ENCODE data around the gene MTRFR.

Gene MTRFR

GRCh38 chr12:123264642-123265041 is 31.4 kb downstream of the MTRFR start:
- H3K36me3 ChIP-seq (replicated peaks; ENCODE audit: low read depth, low read length): peaks cover 6% of the 10 kb centered on the region
- peaks cover 9% of the 10 kb centered on the region for H3K79me2 ChIP-seq (ENCODE audit: low read length)
- H3K27me3 ChIP-seq (ENCODE audit: low read depth, low read length): no peaks in the 10 kb centered on the region
- H4K20me1 ChIP-seq (ENCODE audit: insufficient read depth, low read length): no peaks in the 10 kb centered on the region
- H3K9ac ChIP-seq (ENCODE audit: low read length): no peak overlapping the region
- H3K9me3 ChIP-seq (ENCODE audit: insufficient read depth, low read length): no peaks in the 10 kb centered on the region
- H3K4me2 ChIP-seq (ENCODE audit: low read length): no peak overlapping the region
- no peak for TF ChIP-seq EZH2phosphoT487 (IDR thresholded peaks at IDR 0.05; ENCODE audit: low read depth)
- TF ChIP-seq, protein P1, sequence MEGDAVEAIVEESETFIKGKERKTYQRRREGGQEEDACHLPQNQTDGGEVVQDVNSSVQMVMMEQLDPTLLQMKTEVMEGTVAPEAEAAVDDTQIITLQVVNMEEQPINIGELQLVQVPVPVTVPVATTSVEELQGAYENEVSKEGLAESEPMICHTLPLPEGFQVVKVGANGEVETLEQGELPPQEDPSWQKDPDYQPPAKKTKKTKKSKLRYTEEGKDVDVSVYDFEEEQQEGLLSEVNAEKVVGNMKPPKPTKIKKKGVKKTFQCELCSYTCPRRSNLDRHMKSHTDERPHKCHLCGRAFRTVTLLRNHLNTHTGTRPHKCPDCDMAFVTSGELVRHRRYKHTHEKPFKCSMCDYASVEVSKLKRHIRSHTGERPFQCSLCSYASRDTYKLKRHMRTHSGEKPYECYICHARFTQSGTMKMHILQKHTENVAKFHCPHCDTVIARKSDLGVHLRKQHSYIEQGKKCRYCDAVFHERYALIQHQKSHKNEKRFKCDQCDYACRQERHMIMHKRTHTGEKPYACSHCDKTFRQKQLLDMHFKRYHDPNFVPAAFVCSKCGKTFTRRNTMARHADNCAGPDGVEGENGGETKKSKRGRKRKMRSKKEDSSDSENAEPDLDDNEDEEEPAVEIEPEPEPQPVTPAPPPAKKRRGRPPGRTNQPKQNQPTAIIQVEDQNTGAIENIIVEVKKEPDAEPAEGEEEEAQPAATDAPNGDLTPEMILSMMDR (IDR thresholded peaks at IDR 0.05; ENCODE audit: low read depth, low read length): peak; percentile 51
- H3K4me3 ChIP-seq (ENCODE audit: low read length): no peak overlapping the region
- H3K4me1 ChIP-seq (ENCODE audit: low read length): no peaks in the 10 kb centered on the region; the same call in 1 of the 2 replicates
- H3K27ac ChIP-seq (ENCODE audit: low read length): no peak overlapping the region
- H2AFZ ChIP-seq (ENCODE audit: low read depth, low read length): no peak overlapping the region

DNA sequence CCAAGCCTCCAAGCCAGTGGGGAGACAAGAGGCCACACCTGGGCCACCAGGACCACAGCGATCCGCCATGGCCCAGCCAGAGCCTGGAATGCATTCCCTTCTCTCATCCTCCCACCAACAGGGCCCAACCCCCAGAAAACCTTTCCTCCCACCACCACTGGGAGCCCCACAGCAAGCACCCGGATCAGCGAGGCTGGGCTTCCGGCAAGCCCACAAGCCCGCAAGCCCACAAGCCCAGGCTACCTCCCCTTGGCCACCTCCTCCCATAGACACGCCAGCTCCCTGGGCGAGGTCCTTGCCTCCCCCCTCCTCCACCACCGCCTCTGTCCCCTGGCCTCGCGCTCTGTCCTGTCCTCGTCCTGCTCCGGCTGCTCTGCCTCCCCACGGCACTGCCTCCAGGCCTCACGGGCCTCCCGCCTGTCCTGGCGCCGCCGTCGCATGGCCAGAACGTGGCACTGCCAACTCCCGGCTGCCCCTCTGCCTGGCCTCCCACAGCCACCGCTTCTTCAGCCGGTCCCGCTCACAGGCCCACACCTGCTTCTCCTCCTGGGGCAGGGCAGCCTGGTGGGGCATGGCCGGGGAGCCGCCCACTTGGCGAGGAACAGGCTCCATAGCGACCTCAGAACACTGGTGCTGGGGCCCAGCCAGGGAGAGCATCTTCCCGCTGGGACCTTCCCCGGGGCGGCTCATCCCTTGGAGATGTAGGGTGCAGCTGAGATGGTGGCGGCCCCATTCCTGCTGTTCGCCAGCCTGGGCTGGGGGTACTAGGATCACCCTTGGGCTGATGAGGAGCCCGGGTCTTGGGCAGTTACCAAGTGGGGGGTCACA is 32.8 kb downstream of the MTRFR start:
- H3K79me2 ChIP-seq (ENCODE audit: low read length): peaks cover 21% of the 10 kb centered on the region
- H3K4me2 ChIP-seq (ENCODE audit: low read length): no peak overlapping the region
- no peaks in the 10 kb centered on the region for H4K20me1 ChIP-seq (ENCODE audit: insufficient read depth, low read length)
- H3K27me3 ChIP-seq (ENCODE audit: low read depth, low read length): no peaks in the 10 kb centered on the region
- H2AFZ ChIP-seq (ENCODE audit: low read depth, low read length): no peak overlapping the region
- H3K4me1 ChIP-seq (ENCODE audit: low read length): peaks cover 8% of the 10 kb centered on the region; the same call in 1 of the 2 replicates
- no peak overlapping the region for H3K4me3 ChIP-seq (ENCODE audit: low read length)
- H3K9me3 ChIP-seq (ENCODE audit: insufficient read depth, low read length): no peaks in the 10 kb centered on the region
- H3K9ac ChIP-seq (ENCODE audit: low read length): no peak overlapping the region
- TF ChIP-seq, protein P1 (IDR thresholded peaks at IDR 0.05; ENCODE audit: low read depth, low read length): no peak
- no peak overlapping the region for H3K27ac ChIP-seq (ENCODE audit: low read length)
- H3K36me3 ChIP-seq (replicated peaks; ENCODE audit: low read depth, low read length): peaks cover 4% of the 10 kb centered on the region

GRCh38 chr12:123266679-123267277 is 33.5 kb downstream of the MTRFR start:
- Histone ChIP-seq H4K20me1 (ENCODE audit: insufficient read depth, low read length) (no peaks in the 10 kb centered on the region), H3K4me1 (ENCODE audit: low read length) (peaks cover 8% of the 10 kb centered on the region; the same call in 1 of the 2 replicates), H3K36me3 (replicated peaks; ENCODE audit: low read depth, low read length) (peaks cover 2% of the 10 kb centered on the region), H3K79me2 (ENCODE audit: low read length) (peaks cover 21% of the 10 kb centered on the region), H3K27me3 (ENCODE audit: low read depth, low read length) (no peaks in the 10 kb centered on the region), H3K4me2 (ENCODE audit: low read length) (no peak overlapping the region), H3K4me3 (ENCODE audit: low read length) (no peak overlapping the region), H2AFZ (ENCODE audit: low read depth, low read length) (no peak overlapping the region), H3K9ac (ENCODE audit: low read length) (no peak overlapping the region), H3K27ac (ENCODE audit: low read length) (no peak overlapping the region), H3K9me3 (ENCODE audit: insufficient read depth, low read length) (no peaks in the 10 kb centered on the region)
- no peak for TF ChIP-seq EZH2phosphoT487 (IDR thresholded peaks at IDR 0.05; ENCODE audit: low read depth)
- TF ChIP-seq, protein P1 (IDR thresholded peaks at IDR 0.05; ENCODE audit: low read depth, low read length): no peak

GRCh38 chr12:123267335-123267920 is 34.2 kb downstream of the MTRFR start:
- no peaks in the 10 kb centered on the region for H3K9me3 ChIP-seq (ENCODE audit: insufficient read depth, low read length)
- TF ChIP-seq, protein P1 (IDR thresholded peaks at IDR 0.05; ENCODE audit: low read depth, low read length): no peak
- TF ChIP-seq EZH2phosphoT487 (IDR thresholded peaks at IDR 0.05; ENCODE audit: low read depth): no peak
- no peaks in the 10 kb centered on the region for H3K27me3 ChIP-seq (ENCODE audit: low read depth, low read length)
- no peak overlapping the region for H3K27ac ChIP-seq (ENCODE audit: low read length)
- no peaks in the 10 kb centered on the region for H4K20me1 ChIP-seq (ENCODE audit: insufficient read depth, low read length)
- H2AFZ ChIP-seq (ENCODE audit: low read depth, low read length): no peak overlapping the region
- peaks cover 21% of the 10 kb centered on the region for H3K79me2 ChIP-seq (ENCODE audit: low read length)
- no peak overlapping the region for H3K4me3 ChIP-seq (ENCODE audit: low read length)
- peaks cover 12% of the 10 kb centered on the region for H3K4me1 ChIP-seq (ENCODE audit: low read length)
- H3K9ac ChIP-seq (ENCODE audit: low read length): no peak overlapping the region
- H3K36me3 ChIP-seq (replicated peaks; ENCODE audit: low read depth, low read length): peaks cover 2% of the 10 kb centered on the region
- no peak overlapping the region for H3K4me2 ChIP-seq (ENCODE audit: low read length)
